NCI-H2196 treated with DMSO at 0.1 percent for 48 hours (cell line): ENCODE results near the gene LARGE1.

Source experiments
- DNase-seq: peaks from one replicate; lab custom pipeline; 2025; ENCODE audit not compliant: unreplicated experiment; lab: John Stamatoyannopoulos, UW

The LARGE1 gene

GRCh38 chr22:33914131-33914530, 6.1 kb downstream of the LARGE1 start:
- no peak for DNase-seq

DNA sequence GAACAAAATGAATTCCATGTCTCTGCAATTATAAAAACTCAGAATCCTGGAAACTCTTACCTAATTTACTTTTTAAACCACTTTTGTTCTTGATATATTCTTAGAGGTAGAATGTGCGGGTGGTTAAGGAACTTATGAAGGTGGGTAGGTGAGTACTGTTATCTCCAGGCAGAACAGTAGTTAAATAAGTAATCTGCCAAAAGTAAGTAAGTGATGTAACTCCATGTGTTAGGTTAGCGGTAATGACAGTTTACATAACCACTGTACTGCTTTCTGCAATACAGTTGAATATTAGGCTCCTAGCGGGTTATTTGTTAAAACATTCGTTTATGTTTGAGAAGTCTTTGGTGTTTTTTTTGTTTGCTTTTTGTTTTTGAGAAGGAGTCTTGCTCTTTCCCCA, 7.1 kb downstream of the LARGE1 start:
- no peak for DNase-seq

GRCh38 chr22:33909911-33910310, 10.4 kb downstream of the LARGE1 start:
- DNase-seq = no peak

DNA sequence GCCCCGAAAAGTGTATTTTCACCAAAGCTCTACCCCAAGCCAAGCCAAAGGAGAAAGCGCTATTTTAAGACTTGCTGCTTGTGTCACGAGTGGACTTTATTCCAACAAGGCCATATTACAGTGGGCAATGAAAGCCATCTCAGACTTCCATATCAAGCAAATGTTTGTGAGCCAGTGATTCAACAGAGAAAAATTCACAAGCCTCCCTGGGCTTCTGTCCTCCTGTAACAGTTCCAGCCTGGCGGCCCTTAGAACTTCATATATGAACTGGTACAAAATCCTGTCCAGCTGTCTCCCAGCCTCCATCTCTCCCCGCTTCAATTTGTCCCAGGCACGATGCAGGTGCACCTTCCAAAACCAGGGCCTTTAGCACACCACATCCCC, 11.2 kb downstream of the LARGE1 start:
- no peak for DNase-seq

- DNase-seq = no peak
Measured at GRCh38 chr22:33908171-33909074, 11.9 kb downstream of the LARGE1 start.

DNA sequence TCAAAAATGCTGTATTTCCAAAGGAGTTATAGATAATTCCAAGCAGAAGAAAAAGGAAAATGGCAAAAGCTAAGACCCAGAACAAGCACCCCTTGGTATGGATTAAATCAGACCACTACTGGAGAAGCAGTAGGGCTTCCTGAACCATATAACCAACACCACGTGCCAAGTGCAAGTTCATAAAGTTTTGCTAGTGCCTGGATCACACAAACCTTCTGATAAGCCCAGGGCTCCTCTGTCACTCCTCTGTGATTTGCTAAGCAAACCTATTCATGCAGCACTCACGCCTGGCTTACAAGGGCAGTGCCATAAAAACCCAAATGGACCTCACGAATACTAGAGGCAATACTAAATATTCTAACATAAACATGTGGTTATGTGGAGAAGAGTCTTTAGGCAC, 13.3 kb downstream of the LARGE1 start:
- DNase-seq = no peak

DNA sequence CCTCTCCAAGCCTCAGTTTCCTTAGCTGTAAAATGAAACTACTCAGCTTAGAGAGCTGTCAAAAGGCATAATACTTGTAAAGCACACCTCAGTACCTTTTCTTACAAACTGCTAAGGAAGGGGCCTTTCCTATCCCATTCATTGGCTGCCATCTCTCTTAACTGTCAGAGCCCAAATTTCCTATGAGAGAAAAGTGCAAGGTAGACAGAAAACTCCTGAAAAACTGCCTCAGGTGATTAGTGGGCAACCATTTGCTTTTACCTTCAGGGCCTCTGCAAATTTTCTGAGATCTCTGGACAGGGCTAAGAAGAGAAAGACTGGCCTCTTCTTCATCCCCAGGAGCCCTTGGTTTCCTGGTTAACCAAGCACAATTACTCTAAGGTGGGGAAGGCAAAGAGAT, 13.8 kb downstream of the LARGE1 start:
- no peak for DNase-seq

GRCh38 chr22:33903012-33903411, 17.3 kb downstream of the LARGE1 start:
- DNase-seq = no peak

- DNase-seq = no peak
Measured at GRCh38 chr22:33902073-33902472, 18.2 kb downstream of the LARGE1 start.

DNA sequence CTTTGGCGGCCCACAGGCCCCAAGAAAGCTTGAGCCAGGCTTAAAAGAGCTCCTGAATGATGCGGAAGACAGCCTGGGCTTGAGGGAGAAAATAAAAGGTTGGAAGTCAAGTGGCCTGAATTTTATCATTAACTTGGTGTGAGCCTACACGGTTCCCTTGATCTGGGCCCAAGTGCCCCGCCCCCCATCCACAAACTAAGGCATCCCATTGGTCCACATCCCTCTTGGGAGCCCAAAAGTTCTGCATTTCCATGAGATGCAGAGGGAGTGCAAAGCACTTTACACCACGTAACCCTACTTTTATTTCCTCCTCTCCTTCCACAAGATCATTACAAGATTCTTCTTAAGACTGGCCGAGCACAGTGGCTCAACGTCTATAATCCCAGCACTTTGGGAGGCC, 22.2 kb downstream of the LARGE1 start:
- DNase-seq = no peak

DNA sequence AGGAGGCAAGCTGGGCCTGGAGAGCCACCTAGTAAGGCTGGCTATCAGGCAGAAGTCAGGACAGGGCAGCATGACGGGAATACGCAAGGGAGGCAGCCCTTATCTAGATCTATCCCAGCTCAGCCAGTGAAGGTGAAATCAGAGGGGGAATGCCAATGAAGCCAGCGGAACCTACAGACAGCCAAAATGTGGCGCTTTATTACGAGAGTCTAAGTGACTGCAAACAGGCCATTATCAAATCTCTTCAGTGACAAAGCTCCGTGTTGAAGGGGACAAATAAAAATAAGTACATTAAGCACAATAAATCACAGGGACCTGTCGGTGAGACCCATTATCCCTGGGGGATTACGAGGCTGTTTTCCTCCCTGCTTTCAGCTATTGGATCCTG, 22.8 kb downstream of the LARGE1 start:
- DNase-seq = no peak

GRCh38 chr22:33896575-33897447, 23.5 kb downstream of the LARGE1 start:
- DNase-seq = no peak

GRCh38 chr22:33896154-33896553, 24.1 kb downstream of the LARGE1 start:
- DNase-seq = no peak

DNA sequence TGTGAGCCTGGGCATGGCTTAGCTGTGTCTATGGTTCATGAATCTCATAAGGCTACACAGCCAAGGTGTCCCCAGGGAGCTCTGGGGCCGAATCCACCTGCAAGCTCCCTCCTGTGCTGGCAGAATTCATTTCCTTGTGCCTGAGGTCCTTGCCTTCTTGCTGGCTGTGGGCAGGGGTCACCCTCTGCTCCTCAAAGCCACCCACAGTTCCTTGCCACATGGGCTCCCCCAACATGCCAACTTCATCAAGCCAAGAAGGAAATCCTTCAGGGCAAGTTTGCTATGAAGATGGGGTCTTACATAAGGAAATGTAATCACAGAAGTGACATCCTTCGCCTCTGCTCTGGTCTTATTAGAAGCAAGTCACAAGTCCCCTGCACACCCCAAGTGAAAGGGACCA, 24.8 kb downstream of the LARGE1 start:
- no peak for DNase-seq

DNA sequence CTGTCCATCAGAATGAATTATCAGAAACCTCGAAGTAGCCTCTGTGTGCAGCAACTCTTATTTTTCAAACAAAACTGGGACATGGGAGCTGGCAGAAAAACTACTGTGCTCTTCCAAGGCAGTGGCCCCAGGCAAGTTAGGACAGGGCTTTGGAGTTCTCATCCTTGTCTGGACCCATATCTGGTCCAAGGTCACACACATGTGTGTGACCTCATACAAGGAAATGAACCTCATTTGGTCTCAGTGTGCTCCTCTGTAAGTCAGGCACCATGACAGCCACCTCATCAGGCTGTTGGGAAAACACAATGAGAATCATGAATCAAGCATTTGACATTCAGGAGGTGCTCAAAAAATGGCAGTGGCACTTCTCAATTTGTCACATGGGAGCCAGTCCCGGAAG, 25.8 kb downstream of the LARGE1 start:
- no peak for DNase-seq

GRCh38 chr22:33894036-33894435, 26.2 kb downstream of the LARGE1 start:
- DNase-seq = no peak

- no peak for DNase-seq
Measured at GRCh38 chr22:33893512-33893911, 26.8 kb downstream of the LARGE1 start.

DNA sequence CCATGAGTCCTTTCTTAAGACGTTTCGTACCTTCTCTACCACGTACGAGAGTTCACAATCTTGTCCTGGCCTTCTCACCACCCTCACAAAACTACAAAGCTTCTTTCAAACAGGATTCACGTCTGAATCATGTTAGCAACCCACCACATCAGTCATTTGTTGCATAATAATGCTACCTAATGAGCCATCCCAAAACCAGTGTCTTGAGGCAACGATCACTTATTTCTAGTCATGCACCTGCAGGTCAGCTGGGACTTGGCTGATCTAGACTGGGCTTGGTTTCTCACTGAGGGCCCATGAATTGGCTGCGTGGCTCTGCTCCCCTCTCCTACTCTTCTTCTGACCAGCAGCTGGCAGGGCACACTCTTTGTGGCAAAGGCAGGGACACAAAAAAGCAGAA, 28.3 kb downstream of the LARGE1 start:
- DNase-seq = no peak

- no peak for DNase-seq
Measured at GRCh38 chr22:33891455-33891854, 28.8 kb downstream of the LARGE1 start.

- DNase-seq = no peak
Measured at GRCh38 chr22:33889748-33890147, 30.5 kb downstream of the LARGE1 start.

GRCh38 chr22:33888821-33889220, 31.5 kb downstream of the LARGE1 start:
- no peak for DNase-seq

GRCh38 chr22:33887173-33887572, 33.1 kb downstream of the LARGE1 start:
- DNase-seq = no peak
